WERI-Rb-1 (cell line): ENCODE results near the gene WIPF3.

Experiments
- DNase-seq: peaks from one replicate; pipeline ENCODE4 v3.0.0-alpha.2; 2020
- H3K27ac ChIP-seq: fragments of 250-450 bp; sonication (Bioruptor Pico); 2 replicates; pipeline ENCODE4 v1.5.1; 2020; ENCODE audit warnings: mild to moderate bottlenecking, moderate library complexity
- H3K27me3 ChIP-seq: fragments of 250-450 bp; sonication (Bioruptor Pico); 2 replicates; pipeline ENCODE4 v1.5.1; 2021; ENCODE audit warnings: mild to moderate bottlenecking, low read depth, moderate library complexity; ENCODE audit not compliant: insufficient read depth, severe bottlenecking
- H3K36me3 ChIP-seq: fragments of 250-450 bp; sonication (Bioruptor Pico); 2 replicates; pipeline ENCODE4 v1.5.1; 2020; ENCODE audit warnings: mild to moderate bottlenecking, moderate library complexity
- H3K4me3 ChIP-seq: 2 replicates; pipeline ENCODE4 v1.5.1; 2011; ENCODE audit warnings: low read depth, mild to moderate bottlenecking, control low read depth, low read length
- H3K9me3 ChIP-seq: fragments of 250-450 bp; sonication (Bioruptor Pico); 2 replicates; pipeline ENCODE4 v1.5.1; 2021; ENCODE audit warnings: mild to moderate bottlenecking, moderate library complexity; ENCODE audit not compliant: severe bottlenecking
- TF ChIP-seq, protein P1 (sequence below): IDR thresholded peaks from 2 replicates; pipeline ENCODE4 v1.5.1; 2011; ENCODE audit warnings: low read depth, mild to moderate bottlenecking, control low read depth, inconsistent platforms, low read length

WIPF3 gene

DNA sequence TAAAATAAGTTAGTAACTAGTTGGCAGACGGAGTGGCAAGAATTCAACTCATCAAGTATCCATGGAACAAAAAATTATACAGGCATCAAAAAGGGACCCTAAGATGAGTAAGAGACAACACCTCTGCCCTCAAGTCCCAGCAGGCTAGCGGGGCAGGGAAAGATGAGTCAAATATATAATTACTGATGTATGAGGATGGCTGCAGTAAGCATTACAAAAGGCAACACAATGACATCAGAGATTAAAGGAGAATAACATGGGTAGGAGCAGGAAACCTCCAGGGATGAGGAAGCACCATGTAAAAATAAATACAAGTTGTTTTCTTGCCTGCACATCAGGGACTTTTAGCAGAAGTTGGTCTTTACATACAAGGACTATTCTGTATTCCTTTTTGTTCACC, 133.9 kb downstream of the WIPF3 start:
- no peak overlapping the region for H3K27ac ChIP-seq
- TF ChIP-seq, protein P1, sequence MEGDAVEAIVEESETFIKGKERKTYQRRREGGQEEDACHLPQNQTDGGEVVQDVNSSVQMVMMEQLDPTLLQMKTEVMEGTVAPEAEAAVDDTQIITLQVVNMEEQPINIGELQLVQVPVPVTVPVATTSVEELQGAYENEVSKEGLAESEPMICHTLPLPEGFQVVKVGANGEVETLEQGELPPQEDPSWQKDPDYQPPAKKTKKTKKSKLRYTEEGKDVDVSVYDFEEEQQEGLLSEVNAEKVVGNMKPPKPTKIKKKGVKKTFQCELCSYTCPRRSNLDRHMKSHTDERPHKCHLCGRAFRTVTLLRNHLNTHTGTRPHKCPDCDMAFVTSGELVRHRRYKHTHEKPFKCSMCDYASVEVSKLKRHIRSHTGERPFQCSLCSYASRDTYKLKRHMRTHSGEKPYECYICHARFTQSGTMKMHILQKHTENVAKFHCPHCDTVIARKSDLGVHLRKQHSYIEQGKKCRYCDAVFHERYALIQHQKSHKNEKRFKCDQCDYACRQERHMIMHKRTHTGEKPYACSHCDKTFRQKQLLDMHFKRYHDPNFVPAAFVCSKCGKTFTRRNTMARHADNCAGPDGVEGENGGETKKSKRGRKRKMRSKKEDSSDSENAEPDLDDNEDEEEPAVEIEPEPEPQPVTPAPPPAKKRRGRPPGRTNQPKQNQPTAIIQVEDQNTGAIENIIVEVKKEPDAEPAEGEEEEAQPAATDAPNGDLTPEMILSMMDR = no peak
- peaks cover 68% of the 10 kb centered on the region for H3K36me3 ChIP-seq
- DNase-seq = no peak
- no peaks in the 10 kb centered on the region for H3K9me3 ChIP-seq
- H3K27me3 ChIP-seq = no peaks in the 10 kb centered on the region
- no peak overlapping the region for H3K4me3 ChIP-seq

DNA sequence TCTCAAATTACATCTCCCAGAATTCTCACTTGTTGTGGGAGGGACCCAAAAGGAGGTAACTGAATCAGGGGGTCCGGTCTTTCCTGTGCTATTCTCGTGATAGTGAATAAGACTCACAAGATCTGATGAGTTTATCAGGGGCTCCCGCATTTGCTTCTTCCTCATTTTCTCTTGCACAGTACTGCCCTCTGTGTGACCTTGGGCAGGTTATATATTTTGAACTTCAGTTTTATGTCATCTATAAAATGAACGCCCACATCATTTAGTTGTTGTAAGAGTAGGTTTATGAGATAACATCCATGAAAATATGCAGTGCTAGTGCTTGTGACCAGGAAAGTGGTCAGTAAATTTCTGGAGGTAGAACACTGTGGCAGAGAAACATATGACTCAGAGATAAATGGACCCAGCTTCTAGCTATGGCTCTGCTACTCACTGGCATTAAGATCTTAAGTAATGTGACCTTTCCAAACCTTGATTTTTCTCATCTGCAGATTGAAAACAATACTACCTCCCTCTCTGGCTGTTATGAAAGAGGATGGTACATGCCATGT, 139.0 kb downstream of the WIPF3 start:
- Histone ChIP-seq H3K4me3 (no peak overlapping the region), H3K27ac (no peak overlapping the region), H3K36me3 (peaks cover 47% of the 10 kb centered on the region), H3K27me3 (no peaks in the 10 kb centered on the region), H3K9me3 (no peaks in the 10 kb centered on the region)
- DNase-seq = no peak
- TF ChIP-seq, protein P1 = no peak

DNA sequence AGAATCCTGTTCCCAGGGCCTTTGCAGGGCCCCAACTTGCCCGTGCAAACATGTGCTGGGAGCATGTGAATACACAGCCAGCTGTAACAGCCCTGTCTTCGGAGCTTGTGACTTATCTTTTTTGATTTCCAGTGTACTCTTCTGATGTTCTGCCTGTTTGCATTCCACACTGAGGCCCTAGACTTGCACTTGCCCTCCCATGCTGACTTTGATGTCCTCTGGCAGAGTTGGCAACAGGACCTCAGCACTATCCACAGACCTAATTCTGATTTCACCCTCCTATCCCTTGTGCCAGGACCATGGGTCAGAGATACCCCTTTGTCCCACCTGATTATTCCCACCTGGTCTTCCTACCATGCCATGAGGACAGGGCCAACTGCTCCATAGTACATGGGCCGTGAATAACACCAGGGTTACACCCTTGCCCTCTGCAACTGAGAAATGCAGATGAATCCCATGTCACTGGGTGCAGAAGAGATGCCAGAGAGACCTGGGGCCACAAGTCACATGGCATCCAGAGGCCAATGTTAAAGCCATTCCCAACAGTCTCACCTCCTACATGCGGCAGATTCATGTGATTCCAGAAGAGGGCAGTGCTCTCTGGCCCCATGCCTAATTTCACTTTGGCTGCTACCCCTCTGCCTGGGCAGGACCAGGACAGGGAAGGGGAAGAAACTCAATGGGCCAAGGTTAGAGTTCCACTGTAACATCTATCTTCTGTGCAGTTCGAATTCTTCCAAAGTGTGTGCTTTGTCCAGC, 140.3 kb downstream of the WIPF3 start:
- Histone ChIP-seq H3K27me3 (no peaks in the 10 kb centered on the region), H3K9me3 (no peaks in the 10 kb centered on the region), H3K36me3 (peaks cover 49% of the 10 kb centered on the region), H3K27ac (no peak overlapping the region), H3K4me3 (no peak overlapping the region)
- DNase-seq = peak; percentile 24
- TF ChIP-seq, protein P1 = peak; percentile 70

DNA sequence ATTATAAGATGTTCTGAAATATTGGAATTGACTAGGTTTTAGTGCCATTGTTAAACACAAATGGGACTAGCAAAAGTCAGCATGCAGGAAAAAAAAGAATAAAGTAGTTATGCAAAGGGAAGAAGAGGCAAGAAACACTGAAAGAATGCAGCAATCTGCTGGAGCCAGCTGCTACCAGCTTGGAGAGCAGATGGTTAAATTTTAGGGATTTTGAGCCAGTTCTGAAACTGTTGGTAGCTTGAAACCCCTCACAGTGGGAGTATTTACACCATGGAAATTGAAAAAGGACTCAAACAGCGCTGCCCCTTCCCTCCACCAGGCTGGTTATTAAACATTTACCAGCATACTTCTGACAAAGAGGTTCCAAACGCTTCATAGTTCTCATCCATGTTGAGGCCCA, 142.3 kb downstream of the WIPF3 start:
- H3K9me3 ChIP-seq = no peaks in the 10 kb centered on the region
- no peak overlapping the region for H3K4me3 ChIP-seq
- peaks cover 40% of the 10 kb centered on the region for H3K36me3 ChIP-seq
- TF ChIP-seq, protein P1 = no peak
- no peaks in the 10 kb centered on the region for H3K27me3 ChIP-seq
- H3K27ac ChIP-seq = no peak overlapping the region
- DNase-seq = no peak

DNA sequence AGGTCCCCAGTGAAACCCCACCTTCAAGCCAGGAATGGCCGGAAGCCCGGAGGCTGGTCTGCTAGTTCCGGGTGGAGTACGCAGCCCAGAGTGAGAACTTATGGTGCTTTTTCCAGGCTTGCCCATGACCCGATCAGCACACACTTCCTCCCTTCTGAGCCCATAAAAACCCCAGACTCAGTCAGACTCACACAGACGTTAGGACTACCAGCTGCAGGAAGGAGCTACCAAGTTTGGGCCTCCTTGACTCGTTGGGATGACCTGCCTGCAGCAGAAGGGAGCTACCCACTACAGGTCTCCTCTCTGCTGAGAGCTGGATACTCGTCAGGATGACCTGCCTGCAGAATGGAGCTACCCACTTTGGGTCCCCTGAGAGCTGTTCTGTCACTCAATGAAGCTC, 144.2 kb downstream of the WIPF3 start:
- no peak overlapping the region for H3K27ac ChIP-seq
- peaks cover 42% of the 10 kb centered on the region for H3K36me3 ChIP-seq
- no peaks in the 10 kb centered on the region for H3K9me3 ChIP-seq
- no peak overlapping the region for H3K4me3 ChIP-seq
- no peak for DNase-seq
- no peaks in the 10 kb centered on the region for H3K27me3 ChIP-seq
- TF ChIP-seq, protein P1 = no peak
